ENCODE data around the gene CD9.

GRCh38 chr12:6198556-6198955 lies 1.6 kb upstream of the CD9 start:
- TF ChIP-seq CTCF (conservative IDR thresholded peaks at IDR 0.05 in 1 of 2, IDR thresholded peaks at IDR 0.05 in 1 of 2; ENCODE audit: low read depth in 1 of 2, low read length in 2 of 2) = no peak
- TF ChIP-seq EZH2 (IDR thresholded peaks at IDR 0.05; ENCODE audit: low read length, missing control alignments) = no peak

All from fibroblast of lung (primary cell).